GM23338 (cell line): Measurements from ENCODE around the gene ZNF792.

ENCODE experiments used
- CTCF ChIP-seq, 2 experiments: fragments of 200-600 bp in 1 of 2; sonication (generic) in 1 of 2; conservative IDR thresholded peaks; 2 replicates each; pipeline versions ENCODE4 v1.5.1 to v1.6.1; 2016 to 2017; ENCODE audit warnings: antibody characterized with exemption in 2 of 2, low read depth in 2 of 2, mild to moderate bottlenecking in 2 of 2, moderate library complexity in 1 of 2
- EZH2 ChIP-seq: fragments of 200-600 bp; sonication (generic); IDR thresholded peaks from one replicate; pipeline ENCODE4 v1.8.0; 2017; ENCODE audit warnings: antibody characterized with exemption, mild to moderate bottlenecking, low read depth; ENCODE audit not compliant: unreplicated experiment
- JUNB ChIP-seq: IDR thresholded peaks from one replicate; pipeline ENCODE4 v1.6.1; 2016; ENCODE audit warnings: antibody characterized with exemption; ENCODE audit not compliant: unreplicated experiment

- TF ChIP-seq JUNB: no peak
- TF ChIP-seq CTCF (conservative IDR thresholded peaks at IDR 0.05; ENCODE audit: low read depth in 2 of 2): no peak
- TF ChIP-seq EZH2: no peak
Observed at GRCh38 chr19:34926685-34927375, 37.2 kb downstream of the ZNF792 start, which contains the start of gene ZNF30.
